K562 (cell line): ENCODE results near the gene SEC22C. TPM values are rescaled to one million over a fixed set of nuclear protein-coding genes. Genes with fewer than 3 reads are reported as not detected.

ENCODE experiments used
- FOXM1 ChIP-seq, 2 experiments: fragments of 450-650 bp in 1 of 2; sonication (generic) in 1 of 2; formaldehyde crosslinking in 1 of 2; IDR thresholded peaks; 2 replicates each; pipeline versions ENCODE4 v1.6.1 to v1.9.0; 2017 to 2022; ENCODE audit warnings: low read depth in 2 of 2, mild to moderate bottlenecking in 2 of 2, missing genetic modification reagents in 1 of 2, moderate library complexity in 1 of 2
- GTF2E2 ChIP-seq: fragments of 200-800 bp; sonication (Bioruptor generic); IDR thresholded peaks from 2 replicates; pipeline ENCODE4 v1.6.1; 2016; ENCODE audit warnings: missing genetic modification characterization, missing compliant biosample characterization
- HINFP ChIP-seq: fragments of 450-650 bp; conservative IDR thresholded peaks from 2 replicates; pipeline ENCODE4 v1.6.1; 2016; ENCODE audit warnings: missing genetic modification characterization, low read depth, mild to moderate bottlenecking, control low read depth, missing compliant biosample characterization
- HLTF ChIP-seq: fragments of 450-650 bp; IDR thresholded peaks from 2 replicates; pipeline ENCODE4 v1.6.1; 2016
- HMGN3 ChIP-seq: IDR thresholded peaks from 2 replicates; pipeline ENCODE4 v1.6.1; 2011; ENCODE audit warnings: borderline replicate concordance, low read depth, mild to moderate bottlenecking, mixed read lengths, low read length; ENCODE audit not compliant: insufficient read length; ENCODE audit errors: extremely low read depth
- HSF4 ChIP-seq: fragments of 250-450 bp; sonication (Bioruptor Pico); IDR thresholded peaks from 2 replicates; pipeline ENCODE4 v2.1.2; 2022; ENCODE audit warnings: mild to moderate bottlenecking, moderate library complexity, borderline replicate concordance
- IRF9 ChIP-seq: fragments of 450-650 bp; IDR thresholded peaks from 2 replicates; pipeline ENCODE4 v1.6.1; 2016; ENCODE audit warnings: missing biosample characterization, missing genetic modification characterization
- LCOR ChIP-seq: sonication (generic); formaldehyde crosslinking; IDR thresholded peaks from 2 replicates; pipeline ENCODE4 v1.8.0; 2022; ENCODE audit warnings: mild to moderate bottlenecking, missing genetic modification reagents
- MAFK ChIP-seq: IDR thresholded peaks from 2 replicates; pipeline ENCODE4 v1.6.1; 2011; ENCODE audit warnings: low read length, improper control_type of control experiment
- NCOA4 ChIP-seq: fragments of 450-650 bp; IDR thresholded peaks from 2 replicates; pipeline ENCODE4 v1.6.1; 2018; ENCODE audit warnings: mild to moderate bottlenecking; ENCODE audit not compliant: partially characterized antibody
- NR3C1 ChIP-seq: sonication (generic); formaldehyde crosslinking; IDR thresholded peaks from 2 replicates; pipeline ENCODE4 v1.8.1; 2022; ENCODE audit warnings: missing genetic modification reagents
- NR4A1 ChIP-seq, 2 experiments: fragments of 250-450 bp in 1 of 2; fragments of 450-650 bp in 1 of 2; sonication (Bioruptor Pico) in 1 of 2; IDR thresholded peaks; 2 replicates each; pipeline versions ENCODE4 v1.4.0 to v1.6.1; 2016 to 2020; ENCODE audit warnings: mild to moderate bottlenecking in 2 of 2, missing compliant biosample characterization in 1 of 2, missing genetic modification characterization in 1 of 2, moderate library complexity in 1 of 2
- RBM39 ChIP-seq: fragments of 200-400 bp; formaldehyde crosslinking; optimal IDR thresholded peaks from 2 replicates; pipeline ENCODE3; 2018; ENCODE audit warnings: low read depth, low read length
- SIRT6 ChIP-seq: IDR thresholded peaks from one replicate; pipeline ENCODE4 v1.6.1; 2012; ENCODE audit warnings: low read depth, mild to moderate bottlenecking, control low read depth, inconsistent platforms, low read length, moderate library complexity
- SMARCC2 ChIP-seq: fragments of 450-650 bp; IDR thresholded peaks from 2 replicates; pipeline ENCODE4 v1.6.1; 2017; ENCODE audit warnings: antibody characterized with exemption, moderate library complexity, mild to moderate bottlenecking, low read depth
- TAF7 ChIP-seq: fragments of 450-650 bp; IDR thresholded peaks from 2 replicates; pipeline ENCODE4 v1.6.1; 2016; ENCODE audit warnings: missing genetic modification characterization, missing compliant biosample characterization
- TAL1 ChIP-seq: fragments of 450-650 bp; IDR thresholded peaks from 2 replicates; pipeline ENCODE4 v1.6.1; 2016; ENCODE audit warnings: mild to moderate bottlenecking
- YY1 ChIP-seq, 3 experiments: IDR thresholded peaks; 2 replicates each; pipeline ENCODE4 v1.6.1; 2011; ENCODE audit warnings: low read length in 2 of 3, mild to moderate bottlenecking in 2 of 3, moderate library complexity in 2 of 3, borderline replicate concordance in 1 of 3, control low read depth in 1 of 3, low read depth in 1 of 3; ENCODE audit not compliant: insufficient read depth in 3 of 3, insufficient replicate concordance in 2 of 3, control insufficient read depth in 1 of 3, insufficient read length in 1 of 3; ENCODE audit errors: extremely low read depth in 1 of 3
- ZBED1 ChIP-seq: IDR thresholded peaks from 2 replicates; pipeline ENCODE4 v1.6.1; 2014
- ZBTB5 ChIP-seq: fragments of 450-650 bp; IDR thresholded peaks from 2 replicates; pipeline ENCODE4 v1.6.1; 2017; ENCODE audit warnings: antibody characterized with exemption
- ZNF12 ChIP-seq: sonication (generic); formaldehyde crosslinking; IDR thresholded peaks from 2 replicates; pipeline ENCODE4 v1.4.0; 2020; ENCODE audit warnings: mild to moderate bottlenecking, missing genetic modification reagents
- ZNF444 ChIP-seq: fragments of 250-450 bp; sonication (Bioruptor Pico); IDR thresholded peaks from 2 replicates; pipeline ENCODE4 v1.4.0; 2020; ENCODE audit warnings: mild to moderate bottlenecking, moderate library complexity
- ZNF766 ChIP-seq: fragments of 200-800 bp; sonication (Bioruptor generic); conservative IDR thresholded peaks from 2 replicates; pipeline ENCODE4 v1.6.1; 2016; ENCODE audit warnings: missing genetic modification characterization, missing compliant biosample characterization
- ZNF780A ChIP-seq: fragments of 250-450 bp; sonication (Bioruptor Pico); IDR thresholded peaks from 2 replicates; pipeline ENCODE4 v1.5.0; 2021; ENCODE audit warnings: mild to moderate bottlenecking
- polyA plus RNA-seq, 8 experiments: library from polyadenylated mRNA; depleted of rRNA in 4 of 8; stranded (reverse) in 5 of 8; unstranded in 3 of 8; fragments of >200 nt; fragmentation: Nextera tagmentation in 2 of 8; fragmentation: Illumina TruSeq in 1 of 8; extraction: Ambion mirVana in 2 of 8; extraction: Trizol in 1 of 8; gene quantifications; 2 replicates each; pipeline versions ENCODE4 v1.2.1 to v1.2.3, GENCODE V29; 2011 to 2014; ENCODE audit warnings: inconsistent platforms in 1 of 8, missing spikeins in 1 of 8
- total RNA-seq, 7 experiments: library from RNA; depleted of rRNA in 6 of 7; stranded (reverse); fragments of >200 nt in 6 of 7; fragmentation: Illumina TruSeq in 2 of 7; extraction: Trizol in 2 of 7; gene quantifications; 2 replicates each; pipeline versions ENCODE4 v1.2.1 to v1.2.3, GENCODE V29; 2011 to 2021; ENCODE audit warnings: low replicate concordance in 1 of 7

The SEC22C gene
- total and polyA plus RNA-seq, 9 of the 15 experiments (the other 6 are each of a cell fraction or from before 2014, with no cell fraction given), result 35.6 to 68.4 (median 50.7) TPM

DNA sequence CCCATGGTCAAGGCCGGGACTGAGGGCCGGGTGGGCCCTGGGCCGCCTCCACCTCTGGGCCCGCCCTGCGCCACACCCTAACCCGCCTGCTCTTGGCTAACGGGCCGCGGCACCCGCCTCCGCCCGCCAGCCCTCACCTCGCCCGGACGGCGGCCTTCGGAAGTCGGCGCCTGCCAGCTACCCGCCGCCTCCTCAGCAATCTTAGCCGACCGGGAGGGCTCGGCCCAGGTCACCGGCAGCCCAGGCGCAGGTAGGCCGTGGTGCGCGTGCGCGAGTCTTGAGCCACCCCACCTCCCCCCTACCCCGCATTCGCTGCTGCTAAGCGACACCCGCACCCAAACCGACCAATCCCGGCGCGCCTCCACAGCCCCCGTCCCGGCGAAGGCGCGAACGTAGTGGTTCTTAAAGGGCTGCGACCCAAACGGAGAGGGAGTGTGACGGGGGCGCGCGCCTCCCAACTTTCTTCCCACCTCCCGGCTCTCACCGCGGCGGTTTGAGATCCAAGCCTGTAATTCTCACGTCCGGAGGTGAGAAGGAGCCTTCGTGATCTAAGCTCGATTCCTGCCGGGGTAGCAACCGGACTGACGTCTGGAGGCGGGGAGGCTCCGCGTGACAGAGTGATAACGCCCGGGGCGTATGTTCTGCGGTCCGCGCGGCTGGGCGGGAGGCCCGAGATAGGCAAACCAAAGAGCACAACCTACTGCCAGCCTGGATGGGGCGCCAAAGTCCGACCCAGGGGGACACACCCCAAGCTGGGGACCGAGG, at the start of gene SEC22C (continued):
- TF ChIP-seq FOXM1 (IDR thresholded peaks at IDR 0.05; ENCODE audit: low read depth) (peak; percentile 78), FOXM1 (CRISPR knock-in tag; IDR thresholded peaks at IDR 0.05; ENCODE audit: low read depth) (peak; percentile 92; the same call in 1 of the 2 replicates), NCOA4 (no peak), GTF2E2 (0 out of 2 replicates have a peak, but pooled peaks have one; percentile 84), MAFK (no peak), ZNF444 (CRISPR knock-in tag) (no peak), NR3C1 (CRISPR knock-in tag) (no peak), RBM39 (no peak), ZNF12 (CRISPR knock-in tag) (peak; percentile 82; the same call in 1 of the 2 replicates), TAL1 (peak; percentile 61), ZBED1 (no peak), ZBTB5 (no peak), YY1 (IDR thresholded peaks at IDR 0.05; ENCODE audit: borderline replicate concordance in 1 of 3, control insufficient read depth in 1 of 3, extremely low read depth in 1 of 3, insufficient read depth in 3 of 3, insufficient read length in 1 of 3, insufficient replicate concordance in 2 of 3, low read depth in 1 of 3, low read length in 2 of 3) (peak in 1 of 3 experiments; percentile 56), HSF4 (CRISPR knock-in tag) (no peak), HLTF (no peak), SMARCC2 (no peak), TAF7 (tag) (peak; percentile 35; the same call in 1 of the 2 replicates), ZNF766 (CRISPR knock-in tag) (0 out of 2 replicates have a peak, but pooled peaks have one; percentile 51), IRF9 (no peak), SIRT6 (no peak), NR4A1 (CRISPR knock-in tag; IDR thresholded peaks at IDR 0.05) (no peak), NR4A1 (tag; IDR thresholded peaks at IDR 0.05) (no peak), ZNF780A (CRISPR knock-in tag) (no peak), LCOR (CRISPR knock-in tag) (peak; percentile 88), HMGN3 (peak; percentile 95), HINFP (peak; percentile 93)
